BLaER1 (cell line): ENCODE measurements around the gene SH3GL2.
A peak's percentile ranks its signal among the peaks of the same experiment; 100 is the strongest.
"Not testable (repeated sequence)": the region's sequence is repeated elsewhere in the genome, so short reads cannot be mapped to it uniquely, and the experiment has no call there.

ENCODE experiments used
- H3K27ac ChIP-seq: shearing (Covaris generic); formaldehyde crosslinking; 2 replicates; pipeline ENCODE4 v1.8.1; 2022
- H3K27me3 ChIP-seq: shearing (Covaris generic); formaldehyde crosslinking; 2 replicates; pipeline ENCODE4 v1.8.1; 2022
- H3K36me3 ChIP-seq: shearing (Covaris generic); formaldehyde crosslinking; 2 replicates; pipeline ENCODE4 v1.8.1; 2022
- H3K4me1 ChIP-seq: shearing (Covaris generic); formaldehyde crosslinking; 2 replicates; pipeline ENCODE4 v1.8.1; 2022
- H3K4me2 ChIP-seq: shearing (Covaris generic); formaldehyde crosslinking; 2 replicates; pipeline ENCODE4 v1.8.1; 2022
- H3K4me3 ChIP-seq: shearing (Covaris generic); formaldehyde crosslinking; 2 replicates; pipeline ENCODE4 v1.8.1; 2022
- H3K9ac ChIP-seq: shearing (Covaris generic); formaldehyde crosslinking; 2 replicates; pipeline ENCODE4 v1.8.1; 2022
- H3K9me3 ChIP-seq: shearing (Covaris generic); formaldehyde crosslinking; 2 replicates; pipeline ENCODE4 v1.8.1; 2022
- H4K20me1 ChIP-seq: shearing (Covaris generic); formaldehyde crosslinking; 2 replicates; pipeline ENCODE4 v1.8.1; 2022
- Cebpa-rat ChIP-seq: shearing (Covaris generic); IDR thresholded peaks from 2 replicates; pipeline ENCODE4 v1.8.1; 2022

The SH3GL2 gene

DNA sequence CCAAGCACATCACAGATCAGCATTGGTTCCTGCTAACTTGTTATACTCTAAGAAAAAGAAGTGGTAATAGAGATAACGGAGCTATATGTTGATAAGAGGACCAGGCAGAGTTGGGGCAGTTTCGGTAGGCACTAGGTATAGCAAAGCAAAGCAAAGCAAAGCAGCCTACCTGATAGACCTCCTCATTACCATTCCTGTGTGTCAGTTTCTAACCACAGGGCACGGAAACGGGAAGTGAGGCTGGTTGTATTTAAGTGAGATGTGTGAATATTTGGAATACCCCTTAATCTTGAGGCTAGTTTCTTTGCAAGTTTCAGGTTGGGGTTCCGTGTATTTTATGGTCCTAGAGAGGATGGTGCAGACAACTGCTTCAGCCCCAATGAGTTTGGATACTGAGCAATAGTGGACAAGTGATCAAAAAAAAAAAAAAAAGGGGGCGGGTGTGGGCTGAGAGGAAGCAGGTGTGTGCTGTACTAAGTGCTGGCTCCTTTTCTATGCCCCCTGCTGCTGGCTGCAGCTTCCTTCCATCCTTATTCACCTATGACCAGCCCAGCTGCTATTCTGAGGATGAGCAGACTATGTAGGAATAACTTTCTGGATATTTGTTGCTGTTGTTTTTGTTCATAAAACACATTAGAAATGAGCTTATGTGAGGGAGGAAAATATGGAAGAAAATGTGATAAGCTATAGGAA, 183.3 kb downstream of the SH3GL2 start:
- Histone ChIP-seq H3K4me1 (no peaks in the 10 kb centered on the region), H3K9ac (no peak overlapping the region), H3K9me3 (no peaks in the 10 kb centered on the region), H3K4me3 (no peak overlapping the region), H3K27ac (no peak overlapping the region), H3K4me2 (no peak overlapping the region), H3K27me3 (no peaks in the 10 kb centered on the region), H4K20me1 (no peaks in the 10 kb centered on the region), H3K36me3 (no peaks in the 10 kb centered on the region)
- no peak for TF ChIP-seq Cebpa-rat

DNA sequence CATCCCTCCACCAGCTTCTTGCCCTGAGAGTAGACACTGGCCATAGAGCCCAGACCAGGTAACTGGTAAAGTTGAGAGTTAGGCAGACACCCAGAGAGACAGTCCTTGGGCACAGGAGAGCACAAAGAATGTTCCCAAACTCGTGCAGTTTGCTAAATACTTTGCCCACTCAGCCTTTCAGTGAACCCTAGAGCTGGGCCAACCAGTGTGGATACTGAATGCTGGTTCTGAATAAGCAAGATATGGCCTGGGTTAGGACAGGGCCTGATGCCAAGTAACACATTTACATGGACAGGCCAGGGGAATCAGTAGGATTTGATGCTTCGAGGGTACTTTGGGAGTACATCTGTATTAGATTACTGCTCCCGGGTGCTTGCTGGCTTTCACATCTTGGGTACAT, 185.4 kb downstream of the SH3GL2 start:
- no peak overlapping the region for H3K27ac ChIP-seq
- no peaks in the 10 kb centered on the region for H3K4me1 ChIP-seq
- no peak overlapping the region for H3K4me2 ChIP-seq
- H3K27me3 ChIP-seq, result no peaks in the 10 kb centered on the region
- H3K9ac ChIP-seq, result no peak overlapping the region
- no peaks in the 10 kb centered on the region for H3K9me3 ChIP-seq
- no peaks in the 10 kb centered on the region for H3K36me3 ChIP-seq
- no peak overlapping the region for H3K4me3 ChIP-seq
- H4K20me1 ChIP-seq, result no peaks in the 10 kb centered on the region
- no peak for TF ChIP-seq Cebpa-rat

DNA sequence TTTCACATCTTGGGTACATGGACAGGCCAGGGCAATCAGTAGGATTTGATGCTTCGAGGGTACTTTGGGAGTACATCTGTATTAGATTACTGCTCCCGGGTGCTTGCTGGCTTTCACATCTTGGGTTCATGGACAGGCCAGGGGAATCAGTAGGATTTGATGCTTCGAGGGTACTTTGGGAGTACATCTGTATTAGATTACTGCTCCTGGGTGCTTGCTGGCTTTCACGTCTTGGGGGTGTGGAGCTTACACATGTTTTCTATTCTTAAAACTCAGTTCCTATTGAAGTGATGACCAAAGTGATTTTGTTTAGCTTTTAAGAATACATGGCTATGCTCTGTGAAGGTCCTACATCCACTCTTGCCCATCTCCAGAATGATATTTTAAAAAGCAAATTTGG, 186.3 kb downstream of the SH3GL2 start:
- H3K27ac ChIP-seq, H3K4me2 ChIP-seq, H3K36me3 ChIP-seq, H3K9ac ChIP-seq, H3K9me3 ChIP-seq, H3K4me3 ChIP-seq, H3K27me3 ChIP-seq, H3K4me1 ChIP-seq, H4K20me1 ChIP-seq: not testable (repeated sequence)

DNA sequence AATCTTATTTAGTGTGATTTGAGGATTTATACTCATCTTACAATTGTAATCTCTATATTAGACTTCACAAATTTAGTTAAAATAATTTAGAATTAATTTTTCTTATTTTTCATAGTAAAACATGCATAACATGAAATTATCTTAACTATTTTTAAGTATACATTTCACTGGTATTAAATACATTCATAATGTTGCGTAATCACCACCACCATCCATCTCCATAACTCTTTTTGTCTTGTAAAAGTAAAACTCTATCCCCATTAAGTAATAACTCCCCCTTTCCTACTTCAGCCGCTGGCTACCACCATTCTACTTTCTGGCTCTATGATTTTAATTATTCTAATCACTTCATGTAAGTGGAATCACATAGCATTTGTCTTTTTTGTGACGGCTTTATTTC, 193.4 kb downstream of the SH3GL2 start:
- no peaks in the 10 kb centered on the region for H4K20me1 ChIP-seq
- no peaks in the 10 kb centered on the region for H3K27me3 ChIP-seq
- H3K27ac ChIP-seq, result no peak overlapping the region
- no peak overlapping the region for H3K9ac ChIP-seq
- H3K4me1 ChIP-seq, result no peaks in the 10 kb centered on the region
- TF ChIP-seq Cebpa-rat, result no peak; the same call in 1 of the 2 replicates
- H3K9me3 ChIP-seq, result no peaks in the 10 kb centered on the region
- no peaks in the 10 kb centered on the region for H3K36me3 ChIP-seq
- H3K4me2 ChIP-seq, result no peak overlapping the region
- no peak overlapping the region for H3K4me3 ChIP-seq

DNA sequence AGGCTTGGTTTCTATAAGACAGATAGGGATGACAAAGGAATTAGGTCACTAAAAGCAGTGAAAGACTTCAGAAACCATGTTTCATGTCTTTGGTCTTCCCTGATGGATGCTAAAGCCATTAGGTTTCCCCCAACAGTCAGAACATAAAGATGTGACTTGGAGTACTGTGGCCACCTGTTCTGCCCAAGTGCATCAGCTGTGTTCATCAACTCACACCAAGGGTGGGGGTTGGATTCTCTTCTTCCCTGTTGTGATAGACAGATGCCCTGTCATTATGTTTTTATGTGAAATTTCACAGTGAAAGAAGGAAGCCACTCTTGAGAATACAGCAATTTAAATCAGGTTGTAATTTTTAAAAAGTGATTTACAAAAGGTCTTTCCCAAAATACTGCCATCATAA, 196.8 kb downstream of the SH3GL2 start:
- Histone ChIP-seq H3K36me3 (no peaks in the 10 kb centered on the region), H3K4me2 (no peak overlapping the region), H3K27me3 (no peaks in the 10 kb centered on the region), H3K4me1 (no peaks in the 10 kb centered on the region), H4K20me1 (no peaks in the 10 kb centered on the region), H3K27ac (no peak overlapping the region), H3K9me3 (no peaks in the 10 kb centered on the region), H3K9ac (no peak overlapping the region), H3K4me3 (no peak overlapping the region)
- TF ChIP-seq Cebpa-rat, result no peak

DNA sequence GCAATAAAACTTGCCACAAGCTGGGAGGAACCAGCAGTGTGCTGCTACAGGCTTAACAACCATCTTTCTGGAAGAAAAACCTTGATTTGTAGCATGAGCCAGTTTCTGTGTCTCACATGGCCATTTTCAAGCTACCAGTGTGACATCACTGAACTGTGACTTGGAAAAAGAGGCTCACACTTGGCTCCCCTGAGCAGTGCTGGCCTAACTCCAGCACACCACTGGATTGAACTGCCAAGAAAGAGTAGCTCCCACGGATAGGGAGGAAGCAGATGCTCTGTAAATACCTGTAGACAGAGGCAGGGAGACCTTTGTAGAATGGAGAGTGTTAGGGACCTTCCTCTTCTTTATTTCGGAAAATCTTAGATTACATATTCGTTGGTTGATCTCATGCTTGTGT, 197.9 kb downstream of the SH3GL2 start:
- no peaks in the 10 kb centered on the region for H3K36me3 ChIP-seq
- H3K9me3 ChIP-seq, result no peaks in the 10 kb centered on the region
- no peaks in the 10 kb centered on the region for H3K27me3 ChIP-seq
- no peak overlapping the region for H3K9ac ChIP-seq
- no peak overlapping the region for H3K27ac ChIP-seq
- H3K4me1 ChIP-seq, result no peaks in the 10 kb centered on the region
- H3K4me3 ChIP-seq, result no peak overlapping the region
- no peaks in the 10 kb centered on the region for H4K20me1 ChIP-seq
- no peak overlapping the region for H3K4me2 ChIP-seq
- TF ChIP-seq Cebpa-rat, result no peak

DNA sequence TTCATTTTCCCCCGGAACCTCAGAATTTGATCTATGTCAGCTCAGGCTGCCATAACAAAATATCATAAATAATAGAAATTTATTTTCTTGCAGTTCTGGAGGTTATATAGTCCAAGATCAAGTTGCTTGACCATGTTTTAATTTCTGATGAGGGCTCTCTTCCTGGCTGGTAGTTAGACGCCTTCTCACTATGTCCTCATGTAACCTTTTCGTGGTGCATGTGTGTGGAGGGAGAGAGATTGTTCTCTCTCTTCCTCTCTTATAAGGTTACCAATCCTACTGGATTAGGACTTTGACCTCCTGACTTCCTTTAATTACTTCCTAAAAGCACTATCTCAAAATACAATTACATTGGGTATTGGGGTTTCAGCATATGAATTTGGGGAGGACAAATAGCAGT, 198.6 kb downstream of the SH3GL2 start:
- H3K36me3 ChIP-seq, result no peaks in the 10 kb centered on the region
- no peak overlapping the region for H3K4me2 ChIP-seq
- H3K4me3 ChIP-seq, result no peak overlapping the region
- no peaks in the 10 kb centered on the region for H4K20me1 ChIP-seq
- TF ChIP-seq Cebpa-rat, result no peak
- H3K4me1 ChIP-seq, result no peaks in the 10 kb centered on the region
- no peaks in the 10 kb centered on the region for H3K9me3 ChIP-seq
- H3K9ac ChIP-seq, result no peak overlapping the region
- H3K27me3 ChIP-seq, result no peaks in the 10 kb centered on the region
- no peak overlapping the region for H3K27ac ChIP-seq

DNA sequence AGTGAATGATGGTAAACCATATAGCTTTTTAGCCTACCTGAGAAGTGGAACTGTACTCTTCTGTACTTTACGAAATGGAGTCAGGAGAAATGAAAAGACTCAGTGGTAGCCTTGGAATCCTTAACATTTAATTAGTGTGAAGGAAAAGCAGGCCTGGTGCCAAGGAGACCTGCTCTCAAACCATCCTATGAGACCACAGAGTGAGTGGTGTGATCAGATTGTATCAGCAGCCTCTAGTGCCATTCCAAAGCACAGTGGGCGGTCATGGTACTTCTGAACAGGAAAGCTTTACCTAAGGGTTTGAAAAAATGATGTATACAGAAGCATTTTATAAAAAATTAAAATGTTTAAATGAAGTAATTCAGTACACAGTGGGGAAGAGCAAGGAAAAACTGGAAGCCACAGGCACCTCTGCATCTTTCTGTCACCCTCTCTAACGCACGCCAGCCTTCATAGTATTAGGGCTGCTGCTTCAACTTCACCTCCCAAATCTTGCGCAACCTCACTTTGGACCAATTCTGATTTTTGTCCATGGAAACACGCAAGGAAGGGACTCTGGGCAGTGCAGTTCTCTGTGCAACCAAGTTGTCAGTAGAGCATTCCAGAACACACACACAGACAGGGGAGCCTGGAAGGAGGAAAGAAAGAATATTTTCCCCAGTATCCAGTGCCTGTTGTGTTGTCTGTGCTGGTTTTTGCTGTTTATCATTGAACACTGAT, 203.7 kb downstream of the SH3GL2 start:
- H3K4me3 ChIP-seq, result no peak overlapping the region
- H3K9ac ChIP-seq, result no peak overlapping the region
- H3K27me3 ChIP-seq, result no peaks in the 10 kb centered on the region
- no peaks in the 10 kb centered on the region for H3K4me1 ChIP-seq
- H4K20me1 ChIP-seq, result no peaks in the 10 kb centered on the region
- TF ChIP-seq Cebpa-rat, result peak; percentile 69; the same call in 1 of the 2 replicates
- no peak overlapping the region for H3K27ac ChIP-seq
- no peak overlapping the region for H3K4me2 ChIP-seq
- H3K9me3 ChIP-seq, result no peaks in the 10 kb centered on the region
- H3K36me3 ChIP-seq, result no peaks in the 10 kb centered on the region

DNA sequence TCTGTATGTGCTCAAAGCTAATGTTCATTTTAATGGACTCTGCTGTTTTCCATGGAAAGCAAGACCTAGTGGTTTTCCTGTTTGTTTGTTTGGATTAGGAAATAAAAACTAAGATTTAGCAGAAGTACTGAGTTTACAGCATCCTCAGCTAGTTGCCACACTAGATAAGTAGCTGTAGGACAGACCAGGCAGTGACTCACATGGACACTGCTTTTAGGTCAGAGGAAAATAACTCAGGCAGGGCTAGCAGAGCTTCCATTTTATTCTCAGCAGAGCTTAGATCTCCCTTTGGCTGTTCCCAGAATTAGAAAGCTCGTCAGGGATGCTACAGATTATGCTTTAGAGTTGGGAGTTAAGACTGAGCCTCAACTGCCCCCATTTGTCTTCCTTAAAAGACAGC, 204.4 kb downstream of the SH3GL2 start:
- TF ChIP-seq Cebpa-rat, result no peak
- H3K9me3 ChIP-seq, result no peaks in the 10 kb centered on the region
- no peak overlapping the region for H3K4me2 ChIP-seq
- H3K27ac ChIP-seq, result no peak overlapping the region
- H3K27me3 ChIP-seq, result no peaks in the 10 kb centered on the region
- no peak overlapping the region for H3K4me3 ChIP-seq
- no peaks in the 10 kb centered on the region for H3K4me1 ChIP-seq
- H3K9ac ChIP-seq, result no peak overlapping the region
- H3K36me3 ChIP-seq, result no peaks in the 10 kb centered on the region
- no peaks in the 10 kb centered on the region for H4K20me1 ChIP-seq

DNA sequence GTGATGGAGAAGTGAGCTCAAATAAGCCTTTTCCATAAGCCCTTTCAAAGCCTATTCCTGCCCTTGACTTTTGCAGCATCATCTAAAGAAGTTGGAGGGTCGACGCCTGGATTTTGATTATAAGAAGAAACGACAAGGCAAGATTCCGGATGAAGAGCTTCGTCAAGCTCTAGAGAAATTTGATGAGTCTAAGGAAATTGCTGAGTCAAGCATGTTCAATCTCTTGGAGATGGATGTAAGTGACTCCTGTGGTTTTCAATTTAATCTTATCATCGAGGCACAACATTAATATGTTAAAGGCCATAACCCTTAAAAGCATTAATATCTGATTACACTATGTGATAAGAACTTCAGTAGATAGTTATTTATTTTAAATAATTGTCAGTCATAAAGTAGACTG, 210.4 kb downstream of the SH3GL2 start:
- no peaks in the 10 kb centered on the region for H4K20me1 ChIP-seq
- no peak overlapping the region for H3K4me3 ChIP-seq
- TF ChIP-seq Cebpa-rat, result no peak
- H3K9ac ChIP-seq, result no peak overlapping the region
- H3K27me3 ChIP-seq, result no peaks in the 10 kb centered on the region
- H3K4me2 ChIP-seq, result no peak overlapping the region
- H3K4me1 ChIP-seq, result no peaks in the 10 kb centered on the region
- no peaks in the 10 kb centered on the region for H3K36me3 ChIP-seq
- no peaks in the 10 kb centered on the region for H3K9me3 ChIP-seq
- no peak overlapping the region for H3K27ac ChIP-seq
